ENCODE data around the gene WSB1.

DNA sequence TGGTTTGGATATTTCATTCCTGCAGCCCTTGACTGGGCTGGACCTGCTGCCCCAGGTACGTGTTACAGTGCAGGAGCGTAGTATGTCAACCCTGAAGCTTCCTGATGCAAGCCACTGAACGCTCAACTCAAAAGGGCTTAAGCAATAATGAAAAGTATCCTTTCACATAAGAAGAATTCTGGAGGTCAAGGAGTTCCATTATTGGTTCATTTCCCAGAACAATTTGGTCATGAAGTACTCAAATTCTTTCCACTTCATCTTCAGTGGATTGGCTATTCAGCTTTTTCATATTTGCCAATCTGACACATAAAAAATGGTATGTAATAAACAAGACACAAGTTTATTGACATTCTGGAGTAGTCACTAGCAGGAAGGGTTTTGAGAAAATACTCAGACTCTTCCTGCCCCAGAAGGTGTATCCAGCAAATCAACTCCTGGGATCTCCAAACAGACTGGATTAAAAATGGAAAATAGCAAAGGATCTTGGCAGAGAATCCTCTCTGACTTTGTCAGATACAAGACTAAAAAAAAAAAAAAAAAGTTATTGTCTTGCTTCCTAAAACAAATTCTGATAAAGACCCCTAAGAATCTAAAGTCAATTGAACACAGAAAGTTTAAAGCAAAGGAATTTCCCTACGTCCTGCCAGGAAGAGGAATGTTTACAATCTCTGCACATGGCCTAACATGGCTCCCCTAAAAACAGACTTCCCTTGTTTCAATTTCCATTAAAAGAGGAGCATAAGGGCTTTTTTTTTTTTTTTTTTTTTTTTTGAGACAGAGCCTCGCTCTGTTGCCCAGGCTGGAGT is 37.5 kb upstream of the WSB1 start:
- TF ChIP-seq, protein P1, sequence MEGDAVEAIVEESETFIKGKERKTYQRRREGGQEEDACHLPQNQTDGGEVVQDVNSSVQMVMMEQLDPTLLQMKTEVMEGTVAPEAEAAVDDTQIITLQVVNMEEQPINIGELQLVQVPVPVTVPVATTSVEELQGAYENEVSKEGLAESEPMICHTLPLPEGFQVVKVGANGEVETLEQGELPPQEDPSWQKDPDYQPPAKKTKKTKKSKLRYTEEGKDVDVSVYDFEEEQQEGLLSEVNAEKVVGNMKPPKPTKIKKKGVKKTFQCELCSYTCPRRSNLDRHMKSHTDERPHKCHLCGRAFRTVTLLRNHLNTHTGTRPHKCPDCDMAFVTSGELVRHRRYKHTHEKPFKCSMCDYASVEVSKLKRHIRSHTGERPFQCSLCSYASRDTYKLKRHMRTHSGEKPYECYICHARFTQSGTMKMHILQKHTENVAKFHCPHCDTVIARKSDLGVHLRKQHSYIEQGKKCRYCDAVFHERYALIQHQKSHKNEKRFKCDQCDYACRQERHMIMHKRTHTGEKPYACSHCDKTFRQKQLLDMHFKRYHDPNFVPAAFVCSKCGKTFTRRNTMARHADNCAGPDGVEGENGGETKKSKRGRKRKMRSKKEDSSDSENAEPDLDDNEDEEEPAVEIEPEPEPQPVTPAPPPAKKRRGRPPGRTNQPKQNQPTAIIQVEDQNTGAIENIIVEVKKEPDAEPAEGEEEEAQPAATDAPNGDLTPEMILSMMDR (IDR thresholded peaks at IDR 0.05; ENCODE audit: low read depth, low read length, poor library complexity, severe bottlenecking), result no peak
- no peak for TF ChIP-seq EZH2phosphoT487 (IDR thresholded peaks at IDR 0.05; ENCODE audit: borderline replicate concordance, low read length)

Data from DOHH2 (cell line).